ENCODE results near the gene LANCL1.

LANCL1 gene

GRCh38 chr2:210387074-210387473 is 89.5 kb downstream of the LANCL1 start:
- DNase-seq, result no peak
